Caco-2 (cell line): ENCODE results near the gene IFIT1. TPM values are rescaled to one million over a fixed set of nuclear protein-coding genes. Genes with fewer than 3 reads are reported as not detected.

Experiments
- BruUV-seq: library from RNA; stranded (reverse); fragments of 400-500 nt; replicated peaks from 2 replicates; lab custom pipeline; 2021; lab: Mats Ljungman, UMichigan
- CTCF ChIA-PET: fragments of 300-600 bp; sonication (Branson Sonifier 250); formaldehyde crosslinking; loops from one replicate; lab custom pipeline; 2022; ENCODE audit warnings: antibody characterized with exemption; lab: Charles Lee
- POLR2A ChIA-PET: fragments of 300-600 bp; sonication (Branson Sonifier 250); formaldehyde crosslinking; loops from one replicate; lab custom pipeline; 2022; ENCODE audit warnings: antibody characterized with exemption; lab: Charles Lee
- DNase-seq, 2 experiments: peaks; one replicate each; pipeline versions ENCODE4 v3.0.0 to v3.0.0-alpha.2; 2020 to 2022
- H3K27me3 ChIP-seq: replicated peaks from 2 replicates; pipeline ENCODE4 v1.6.0; 2011; ENCODE audit warnings: low read length; ENCODE audit not compliant: control insufficient read depth, insufficient read depth
- H3K36me3 ChIP-seq: 2 replicates; pipeline ENCODE4 v1.5.1; 2011; ENCODE audit warnings: low read length; ENCODE audit not compliant: control insufficient read depth, insufficient read depth
- H3K4me1 ChIP-seq: fragments of 250-450 bp; sonication (Bioruptor Pico); 2 replicates; pipeline ENCODE4 v1.5.1; 2020; ENCODE audit warnings: mild to moderate bottlenecking
- H3K4me3 ChIP-seq: 2 replicates; pipeline ENCODE4 v1.5.1; 2011; ENCODE audit warnings: low read depth, mild to moderate bottlenecking, control low read depth, low read length
- H3K9me3 ChIP-seq: fragments of 250-450 bp; sonication (Bioruptor Pico); 2 replicates; pipeline ENCODE4 v1.5.1; 2020; ENCODE audit warnings: mild to moderate bottlenecking, moderate library complexity
- H3K27ac Mint-ChIP-seq: one replicate; pipeline ENCODE4 v1.8.0; 2022; ENCODE audit warnings: mixed read lengths; ENCODE audit not compliant: unreplicated experiment
- H3K27me3 Mint-ChIP-seq: one replicate; pipeline ENCODE4 v1.8.0; 2022; ENCODE audit warnings: mixed read lengths; ENCODE audit not compliant: insufficient read depth, unreplicated experiment
- H3K36me3 Mint-ChIP-seq: one replicate; pipeline ENCODE4 v1.8.0; 2022; ENCODE audit warnings: mild to moderate bottlenecking, mixed read lengths; ENCODE audit not compliant: insufficient read depth, unreplicated experiment
- H3K4me1 Mint-ChIP-seq: one replicate; pipeline ENCODE4 v1.8.0; 2022; ENCODE audit warnings: low read depth, mixed read lengths; ENCODE audit not compliant: unreplicated experiment
- H3K4me3 Mint-ChIP-seq: one replicate; pipeline ENCODE4 v1.8.0; 2022; ENCODE audit warnings: mild to moderate bottlenecking, moderate library complexity, mixed read lengths; ENCODE audit not compliant: unreplicated experiment
- H3K9me3 Mint-ChIP-seq: one replicate; pipeline ENCODE4 v1.8.0; 2022; ENCODE audit warnings: mixed read lengths; ENCODE audit not compliant: unreplicated experiment
- intact Hi-C: fragments of 100-400 bp; cut with micrococcal nuclease; formaldehyde crosslinking; loops from one replicate; pipeline ENCODE4 v1.10.0; 2022; ENCODE audit not compliant: unreplicated experiment
- total RNA-seq: library from RNA; stranded (reverse); gene quantifications from 2 replicates; pipeline ENCODE4 v1.2.3, GENCODE V29; 2022
- TF ChIP-seq, protein P1 (sequence below), 2 experiments: fragments of 200-600 bp in 1 of 2; IDR thresholded peaks; 1 replicate in 1 of 2; 2 replicates in 1 of 2; pipeline versions ENCODE4 v1.5.1 to v1.8.0; 2011 to 2022; ENCODE audit warnings: antibody characterized with exemption in 1 of 2, control low read depth in 1 of 2, inconsistent platforms in 1 of 2, low read depth in 1 of 2, low read length in 1 of 2, mild to moderate bottlenecking in 1 of 2, moderate library complexity in 1 of 2; ENCODE audit not compliant: insufficient read depth in 1 of 2, severe bottlenecking in 1 of 2, unreplicated experiment in 1 of 2

The IFIT1 gene
- total RNA-seq, 1 experiment from 2014 or later: 5.4 TPM

DNA sequence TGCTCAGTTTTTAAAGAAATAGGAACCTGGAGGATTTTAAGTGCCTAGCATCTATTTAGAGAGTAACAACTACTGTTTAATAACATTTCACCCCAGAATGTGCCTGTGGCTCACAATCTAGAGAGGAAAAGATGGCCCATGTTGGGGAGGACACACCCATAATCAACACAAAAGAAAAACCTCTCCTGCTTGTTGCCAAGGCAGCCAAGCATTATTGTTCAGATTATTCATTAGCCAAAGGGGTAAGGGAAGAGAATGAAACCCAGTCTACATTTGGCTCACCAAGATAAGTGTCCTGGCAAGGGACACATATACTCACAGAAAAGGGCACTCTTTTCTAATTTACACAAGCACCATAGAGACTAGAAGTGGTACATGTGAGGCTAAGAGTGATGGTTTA, 32.3 kb upstream of the IFIT1 start:
- TF ChIP-seq, protein P1, sequence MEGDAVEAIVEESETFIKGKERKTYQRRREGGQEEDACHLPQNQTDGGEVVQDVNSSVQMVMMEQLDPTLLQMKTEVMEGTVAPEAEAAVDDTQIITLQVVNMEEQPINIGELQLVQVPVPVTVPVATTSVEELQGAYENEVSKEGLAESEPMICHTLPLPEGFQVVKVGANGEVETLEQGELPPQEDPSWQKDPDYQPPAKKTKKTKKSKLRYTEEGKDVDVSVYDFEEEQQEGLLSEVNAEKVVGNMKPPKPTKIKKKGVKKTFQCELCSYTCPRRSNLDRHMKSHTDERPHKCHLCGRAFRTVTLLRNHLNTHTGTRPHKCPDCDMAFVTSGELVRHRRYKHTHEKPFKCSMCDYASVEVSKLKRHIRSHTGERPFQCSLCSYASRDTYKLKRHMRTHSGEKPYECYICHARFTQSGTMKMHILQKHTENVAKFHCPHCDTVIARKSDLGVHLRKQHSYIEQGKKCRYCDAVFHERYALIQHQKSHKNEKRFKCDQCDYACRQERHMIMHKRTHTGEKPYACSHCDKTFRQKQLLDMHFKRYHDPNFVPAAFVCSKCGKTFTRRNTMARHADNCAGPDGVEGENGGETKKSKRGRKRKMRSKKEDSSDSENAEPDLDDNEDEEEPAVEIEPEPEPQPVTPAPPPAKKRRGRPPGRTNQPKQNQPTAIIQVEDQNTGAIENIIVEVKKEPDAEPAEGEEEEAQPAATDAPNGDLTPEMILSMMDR (IDR thresholded peaks at IDR 0.05; ENCODE audit: insufficient read depth in 1 of 2, low read depth in 1 of 2, low read length in 1 of 2, severe bottlenecking in 1 of 2, unreplicated experiment in 1 of 2): no peak
- Mint-ChIP-seq H3K27ac (no peak overlapping the region), H3K4me1 (peaks cover 5% of the 10 kb centered on the region), H3K27me3 (no peaks in the 10 kb centered on the region), H3K4me3 (no peak overlapping the region), H3K36me3 (no peaks in the 10 kb centered on the region), H3K9me3 (no peaks in the 10 kb centered on the region)
- 0 out of 2 replicates have a peak, but pooled peaks cover 4% of the 10 kb centered on the region for H3K4me1 ChIP-seq
- no peak overlapping the region for H3K4me3 ChIP-seq
- ChIA-PET CTCF (no interaction called here), POLR2A (no interaction called here)
- BruUV-seq: no TSS peak
- no peak for DNase-seq
- intact Hi-C loops: no loop called here
- H3K27me3 ChIP-seq: no peaks in the 10 kb centered on the region
- no peaks in the 10 kb centered on the region for H3K36me3 ChIP-seq
- H3K9me3 ChIP-seq: no peaks in the 10 kb centered on the region

DNA sequence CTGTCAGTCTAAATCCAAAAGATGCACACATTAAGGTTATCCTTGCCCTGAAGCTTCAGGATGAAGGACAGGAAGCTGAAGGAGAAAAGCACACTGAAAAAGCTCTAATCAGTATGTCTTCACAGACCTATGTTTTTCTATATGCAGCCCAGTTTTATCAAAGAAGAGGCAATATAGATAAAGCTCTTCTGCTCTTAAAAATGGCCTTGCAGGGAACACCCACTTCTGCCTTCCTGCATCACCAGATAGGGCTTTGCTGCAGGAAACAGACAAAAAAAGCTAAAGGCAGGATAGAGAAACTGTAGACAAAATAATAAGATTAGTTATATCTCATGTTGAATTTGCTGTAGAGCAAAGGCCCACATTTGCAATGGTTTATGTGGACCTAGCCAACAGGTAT, 29.5 kb upstream of the IFIT1 start:
- Histone ChIP-seq H3K4me1 (0 out of 2 replicates have a peak, but pooled peaks cover 4% of the 10 kb centered on the region), H3K9me3 (no peaks in the 10 kb centered on the region), H3K36me3 (no peaks in the 10 kb centered on the region), H3K4me3 (no peak overlapping the region), H3K27me3 (no peaks in the 10 kb centered on the region)
- H3K4me1 Mint-ChIP-seq: peaks cover 5% of the 10 kb centered on the region
- no TSS peak for BruUV-seq
- ChIA-PET CTCF (no interaction called here), POLR2A (no interaction called here)
- H3K27ac Mint-ChIP-seq: no peak overlapping the region
- no peaks in the 10 kb centered on the region for H3K27me3 Mint-ChIP-seq
- H3K9me3 Mint-ChIP-seq: no peaks in the 10 kb centered on the region
- H3K36me3 Mint-ChIP-seq: no peaks in the 10 kb centered on the region
- intact Hi-C loops: no loop called here
- DNase-seq: no peak
- no peak overlapping the region for H3K4me3 Mint-ChIP-seq
- TF ChIP-seq, protein P1 (IDR thresholded peaks at IDR 0.05; ENCODE audit: insufficient read depth in 1 of 2, low read depth in 1 of 2, low read length in 1 of 2, severe bottlenecking in 1 of 2, unreplicated experiment in 1 of 2): no peak

DNA sequence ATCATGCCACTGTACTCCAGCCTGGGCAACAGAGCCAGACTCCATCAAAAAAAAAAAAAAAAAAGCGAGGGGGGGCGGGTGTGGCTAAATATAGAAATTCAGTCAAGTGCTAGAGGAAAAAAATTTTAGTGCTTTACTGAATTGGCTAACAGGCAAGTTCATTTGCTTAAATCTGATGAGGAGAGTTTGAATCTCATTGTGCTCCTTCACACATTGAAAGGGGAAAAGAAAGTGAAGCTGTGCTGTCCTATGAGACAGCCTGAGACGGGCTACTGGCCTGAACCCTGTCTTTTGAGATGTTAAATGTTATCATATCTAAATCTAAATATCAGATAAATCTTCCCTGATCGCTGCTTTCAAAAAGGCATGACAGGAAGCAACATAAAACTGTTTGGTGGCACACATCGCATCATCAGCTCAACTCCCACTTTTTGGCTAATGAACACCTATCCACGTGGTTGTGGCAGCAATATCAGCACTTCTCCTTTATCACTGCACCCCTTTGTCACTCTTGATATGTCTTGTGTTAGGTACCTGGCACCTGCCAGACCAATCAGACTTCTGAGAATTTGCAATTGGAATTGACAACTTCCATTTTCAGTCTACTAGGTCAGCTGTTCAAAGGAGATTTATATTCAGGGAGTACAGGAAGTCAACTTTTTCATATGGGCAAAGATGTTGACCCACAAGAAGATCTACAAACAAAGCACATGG, 28.5 kb upstream of the IFIT1 start:
- intact Hi-C loops: no loop called here
- Mint-ChIP-seq H3K4me1 (peaks cover 5% of the 10 kb centered on the region), H3K27ac (no peak overlapping the region), H3K4me3 (no peak overlapping the region), H3K36me3 (no peaks in the 10 kb centered on the region), H3K27me3 (no peaks in the 10 kb centered on the region), H3K9me3 (no peaks in the 10 kb centered on the region)
- no TSS peak for BruUV-seq
- ChIA-PET POLR2A (no interaction called here), CTCF (no interaction called here)
- DNase-seq: no peak
- H3K36me3 ChIP-seq: no peaks in the 10 kb centered on the region
- TF ChIP-seq, protein P1 (IDR thresholded peaks at IDR 0.05; ENCODE audit: insufficient read depth in 1 of 2, low read depth in 1 of 2, low read length in 1 of 2, severe bottlenecking in 1 of 2, unreplicated experiment in 1 of 2): no peak
- no peak overlapping the region for H3K4me3 ChIP-seq
- 0 out of 2 replicates have a peak, but pooled peaks cover 4% of the 10 kb centered on the region for H3K4me1 ChIP-seq
- no peaks in the 10 kb centered on the region for H3K9me3 ChIP-seq
- no peaks in the 10 kb centered on the region for H3K27me3 ChIP-seq
